HG02798 (cell line): ENCODE measurements around the gene PIK3CA.
"Not testable (repeated sequence)": the region's sequence is repeated elsewhere in the genome, so short reads cannot be mapped to it uniquely, and the experiment has no call there.

Source experiments
- ATAC-seq: cut with Tn5 transposase; IDR thresholded peaks from one replicate; pipeline ENCODE4 v1.9.1; 2021; ENCODE audit warnings: mild to moderate bottlenecking; ENCODE audit not compliant: unreplicated experiment, poor library complexity

Gene PIK3CA

DNA sequence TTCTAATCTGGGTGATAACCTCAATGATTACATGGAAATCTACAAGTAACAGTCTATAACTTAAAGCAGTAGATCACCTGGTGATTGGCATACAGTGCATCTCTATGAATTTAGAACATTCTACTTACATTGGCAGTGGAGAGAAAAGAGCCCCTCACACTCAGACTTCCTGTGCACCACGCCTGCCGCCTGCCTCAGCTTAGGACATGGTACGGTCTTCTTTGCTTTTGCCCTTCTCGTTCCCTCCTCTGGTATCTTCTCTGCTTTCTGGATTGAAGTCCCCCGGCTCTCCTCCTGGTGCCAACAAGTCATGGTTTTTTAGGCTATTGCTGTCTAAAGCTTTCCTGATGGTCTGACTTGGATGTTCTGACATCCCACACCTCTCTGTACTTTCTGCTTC is 110.7 kb downstream of the PIK3CA start:
- no peak for ATAC-seq

DNA sequence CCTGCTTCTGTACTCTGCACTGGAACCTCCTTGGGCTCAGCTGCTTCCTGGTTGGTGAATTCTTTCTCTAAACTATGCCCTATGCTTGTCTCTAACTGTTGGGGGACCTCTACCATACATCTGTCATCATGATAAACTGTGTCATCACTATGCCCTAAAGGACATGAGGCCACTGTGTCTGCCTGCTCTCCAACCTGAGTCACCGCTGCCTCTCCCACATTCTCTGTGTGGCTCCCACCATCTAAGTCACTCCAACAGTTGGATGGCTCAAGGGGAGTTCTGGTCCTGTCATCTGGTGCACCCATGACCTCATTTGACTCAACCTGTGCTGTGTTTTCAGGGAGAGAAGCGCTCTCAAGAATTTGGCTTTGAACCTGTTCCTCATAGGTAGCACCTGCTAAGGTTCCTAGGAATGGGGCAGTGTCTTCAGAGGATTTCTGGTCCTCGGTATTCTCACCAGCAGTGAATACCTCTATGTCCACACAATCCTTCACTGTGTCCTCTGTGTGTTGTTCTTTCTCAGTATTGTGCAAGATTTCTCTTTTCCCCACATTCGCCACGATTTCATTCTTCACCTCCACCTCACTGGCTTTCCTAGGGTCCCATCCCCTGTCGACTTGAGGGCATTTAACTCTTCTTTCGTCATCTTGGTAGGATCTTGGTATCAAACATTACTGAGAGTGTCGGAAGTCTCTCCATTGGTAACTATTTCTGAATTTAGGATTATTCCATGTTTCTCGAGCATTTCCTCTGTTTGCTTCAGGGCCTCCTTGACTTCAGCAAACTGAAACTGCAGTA is 112.0 kb downstream of the PIK3CA start:
- ATAC-seq = not testable (repeated sequence)

DNA sequence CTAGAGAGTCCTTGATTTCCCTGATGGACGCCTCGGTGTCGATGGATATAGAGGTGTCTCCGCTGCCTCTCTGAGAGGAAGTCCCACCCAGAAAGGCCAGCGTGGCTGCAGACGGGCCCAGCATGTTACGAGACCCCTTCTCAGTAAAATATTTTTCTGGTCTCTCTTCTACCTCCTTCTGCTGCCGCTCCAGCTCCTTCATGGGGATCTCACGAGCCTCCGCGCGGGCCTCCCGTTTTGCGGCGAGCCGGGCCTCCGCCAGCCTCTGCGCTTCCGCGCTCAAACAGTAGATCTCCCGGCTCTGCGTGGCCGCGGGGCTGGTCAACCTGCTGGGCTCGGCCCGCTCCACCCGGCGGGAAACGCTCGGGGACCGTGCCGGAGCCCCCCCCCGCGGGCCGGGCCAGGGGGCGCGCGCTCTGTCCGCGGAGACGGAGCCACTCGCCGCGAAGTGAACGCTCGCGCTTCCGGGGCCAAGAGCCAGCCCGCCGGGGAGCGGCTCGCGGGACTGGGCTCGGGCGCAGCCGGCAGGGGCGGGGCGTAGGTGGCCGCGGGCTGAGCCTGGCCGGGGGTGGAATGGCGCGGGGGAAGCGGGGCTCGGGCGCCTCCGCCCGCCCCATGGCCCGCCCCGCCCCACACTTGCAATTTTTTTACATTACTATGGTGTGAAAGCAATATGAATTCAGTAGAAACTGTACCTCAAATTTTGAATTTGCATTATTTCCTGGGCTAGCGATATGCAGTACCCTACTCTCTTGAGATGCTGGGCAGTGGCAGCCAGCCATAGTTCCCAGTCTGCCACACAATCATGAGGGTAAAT is 113.0 kb downstream of the PIK3CA start:
- peak; percentile 96 for ATAC-seq

DNA sequence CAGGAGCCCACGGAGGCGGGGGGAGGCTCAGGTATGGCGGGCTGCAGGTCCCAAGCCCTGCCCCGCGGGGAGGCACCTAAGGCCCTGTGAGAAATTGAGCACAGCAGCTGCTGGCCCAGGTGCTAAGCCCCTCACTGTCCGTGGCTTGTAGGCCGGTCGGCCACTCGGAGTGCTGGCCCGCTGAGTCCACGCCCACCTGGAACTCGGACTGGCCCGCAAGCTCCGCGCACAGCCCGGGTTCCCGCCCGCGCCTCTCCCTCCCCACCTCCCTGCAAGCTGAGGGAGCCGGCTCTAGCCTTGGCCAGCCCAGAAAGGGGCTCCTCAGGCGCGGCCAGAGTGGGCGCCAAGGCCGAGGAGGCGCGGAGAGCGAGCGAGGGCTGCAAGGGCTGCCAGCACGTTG is 115.0 kb downstream of the PIK3CA start:
- ATAC-seq = no peak

DNA sequence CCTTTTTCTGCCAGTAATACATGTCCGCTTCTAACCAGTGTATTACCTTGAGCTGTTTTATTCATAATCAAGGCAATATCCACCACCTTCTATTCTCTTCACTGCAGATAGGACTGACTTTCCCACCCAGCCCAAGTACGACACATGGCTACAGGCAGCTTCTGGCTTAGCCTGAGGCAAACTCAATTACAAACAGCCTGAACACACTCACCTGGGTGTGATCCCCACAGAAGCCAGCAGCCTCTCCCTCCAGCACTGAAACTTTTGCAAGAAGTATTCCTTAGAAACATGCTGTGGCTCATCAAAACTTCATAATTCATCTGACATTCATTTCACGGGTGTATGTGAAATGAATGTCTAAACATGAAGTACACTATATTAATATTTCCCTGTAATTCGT is 116.3 kb downstream of the PIK3CA start:
- no peak for ATAC-seq

DNA sequence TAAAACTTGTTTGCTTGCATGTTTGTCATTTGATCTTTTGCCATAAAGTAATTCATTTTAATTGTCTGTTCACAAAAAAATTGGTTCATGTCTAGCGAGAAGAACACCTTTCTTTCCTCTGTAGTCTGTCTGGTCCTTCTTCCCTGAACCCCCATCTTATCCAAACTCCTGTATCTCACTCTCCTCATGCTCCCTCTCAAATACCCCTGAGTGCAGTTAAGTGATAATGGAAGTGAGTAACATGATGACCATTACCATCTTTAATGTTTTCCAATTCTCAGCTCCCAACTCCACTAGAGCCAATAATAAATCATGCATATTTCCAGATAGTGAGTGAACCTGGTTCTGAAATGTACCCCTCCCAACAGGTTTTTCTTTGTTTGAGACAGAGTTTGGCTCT is 116.9 kb downstream of the PIK3CA start:
- no peak for ATAC-seq

DNA sequence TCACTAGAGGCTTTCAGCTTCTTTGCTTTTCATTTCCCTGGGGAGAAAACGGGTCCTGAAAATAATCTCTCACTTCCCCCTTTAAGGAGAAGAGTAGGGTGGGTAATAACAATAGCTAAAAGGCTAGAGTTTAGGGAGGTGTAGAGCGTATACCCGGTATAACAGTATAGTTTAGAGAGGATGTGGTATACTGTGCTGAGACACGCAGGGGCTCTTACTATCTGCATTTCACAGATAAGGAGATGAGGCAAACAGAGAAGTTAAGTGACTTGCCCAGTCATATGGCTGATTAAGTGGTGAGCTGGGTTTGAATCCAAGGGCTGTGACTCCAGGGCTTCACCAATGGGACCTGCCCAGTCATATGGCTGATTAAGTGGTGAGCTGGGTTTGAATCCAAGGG is 117.7 kb downstream of the PIK3CA start:
- ATAC-seq = peak; percentile 22

DNA sequence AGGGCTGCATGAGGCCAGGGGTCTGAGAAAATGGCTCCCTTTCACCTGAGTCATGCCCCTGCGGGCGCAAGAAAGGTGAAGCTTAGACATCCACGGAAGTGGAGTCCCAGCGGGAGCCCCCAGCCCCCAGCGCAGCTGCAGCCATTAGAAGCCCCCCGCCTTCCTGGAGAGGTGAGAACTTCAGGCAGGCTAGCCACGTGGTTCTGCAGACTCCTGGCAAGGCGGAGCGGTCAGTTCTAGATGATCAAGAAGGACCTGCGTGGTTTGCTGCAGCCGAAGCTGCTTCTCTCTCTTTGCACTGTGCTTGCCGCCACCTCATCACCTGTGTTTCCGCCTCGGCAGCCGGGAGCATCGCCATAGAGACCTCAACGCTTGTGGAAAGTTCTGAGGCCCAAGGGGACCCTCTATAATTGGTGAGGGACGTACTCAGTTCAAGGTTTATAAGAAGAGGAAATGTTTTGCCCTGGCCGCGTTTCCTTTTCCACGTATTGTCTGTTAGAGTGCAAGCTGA is 118.6 kb downstream of the PIK3CA start:
- ATAC-seq = no peak

DNA sequence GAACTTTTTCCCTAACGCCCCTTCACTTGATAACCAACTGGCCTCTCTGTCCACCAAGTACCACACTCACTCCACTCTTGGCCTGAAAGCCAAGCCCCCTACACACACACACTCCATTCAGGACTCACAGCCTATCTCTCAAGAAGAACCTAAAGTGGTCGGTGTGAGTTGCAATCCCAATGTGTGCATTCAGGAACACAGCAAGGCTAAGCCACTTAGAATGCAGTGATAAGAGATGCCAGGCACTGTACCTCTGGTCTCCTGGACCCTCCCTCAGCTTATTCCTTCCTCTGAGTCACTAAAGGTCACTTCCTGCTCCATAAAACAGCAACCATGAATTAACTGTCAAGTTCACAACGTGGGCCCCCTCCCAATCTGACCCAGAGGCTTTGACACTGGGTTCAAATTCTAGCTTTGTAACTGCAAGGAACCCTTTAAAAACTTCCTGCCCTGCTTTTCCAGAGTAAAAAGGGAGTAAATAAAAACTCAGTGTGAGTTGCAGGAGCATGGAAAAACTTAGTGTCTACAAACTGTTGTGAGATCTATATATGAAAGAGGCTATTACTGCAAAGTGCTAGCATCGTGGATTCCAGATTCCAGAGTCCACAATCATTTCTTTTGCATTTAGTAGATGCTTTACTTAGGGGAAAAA is 120.4 kb downstream of the PIK3CA start:
- ATAC-seq = no peak

DNA sequence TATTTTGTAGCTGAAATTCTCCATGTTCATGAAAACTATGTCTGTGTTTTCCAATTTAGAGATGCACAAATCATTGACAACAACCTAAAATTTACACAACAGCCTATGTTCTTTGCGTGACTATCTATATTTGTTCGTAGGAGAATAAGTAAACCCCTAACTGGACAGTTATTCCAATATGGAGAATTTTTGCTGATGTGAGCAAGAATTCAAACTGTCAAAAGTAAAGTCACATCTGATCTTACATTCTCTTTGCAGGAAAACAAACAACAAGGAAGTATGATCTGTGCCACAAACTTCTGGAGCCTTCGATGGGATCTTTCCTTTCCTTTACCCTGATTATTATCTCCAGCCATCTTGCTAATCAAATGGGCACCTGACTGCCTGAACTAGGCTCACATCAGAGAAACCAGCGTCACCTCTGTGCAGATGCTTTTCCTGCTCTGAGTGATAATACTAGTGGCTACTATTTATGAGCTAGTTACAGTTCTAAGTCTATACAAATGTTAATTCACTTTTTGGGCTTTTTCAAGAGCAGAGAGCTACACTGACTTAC is 121.1 kb downstream of the PIK3CA start:
- no peak for ATAC-seq

DNA sequence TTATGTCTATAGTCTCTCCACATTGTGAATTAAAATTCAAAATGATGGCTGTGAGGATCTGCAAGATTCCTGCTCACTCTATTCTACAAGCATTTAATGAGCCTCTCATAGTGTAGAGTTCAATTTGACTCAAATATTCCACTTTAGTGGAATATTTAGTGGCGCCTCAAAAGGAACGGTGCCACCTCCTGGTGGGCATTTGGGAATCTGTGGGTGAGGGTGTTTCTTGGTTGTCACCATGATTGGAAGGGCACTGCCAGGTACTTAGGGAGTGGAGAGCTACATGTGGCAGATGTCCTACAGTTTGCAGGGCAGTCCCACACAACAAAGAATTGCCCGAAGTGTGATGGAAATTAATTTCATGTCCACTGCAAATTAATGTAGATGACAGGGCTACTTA is 124.2 kb downstream of the PIK3CA start:
- no peak for ATAC-seq

DNA sequence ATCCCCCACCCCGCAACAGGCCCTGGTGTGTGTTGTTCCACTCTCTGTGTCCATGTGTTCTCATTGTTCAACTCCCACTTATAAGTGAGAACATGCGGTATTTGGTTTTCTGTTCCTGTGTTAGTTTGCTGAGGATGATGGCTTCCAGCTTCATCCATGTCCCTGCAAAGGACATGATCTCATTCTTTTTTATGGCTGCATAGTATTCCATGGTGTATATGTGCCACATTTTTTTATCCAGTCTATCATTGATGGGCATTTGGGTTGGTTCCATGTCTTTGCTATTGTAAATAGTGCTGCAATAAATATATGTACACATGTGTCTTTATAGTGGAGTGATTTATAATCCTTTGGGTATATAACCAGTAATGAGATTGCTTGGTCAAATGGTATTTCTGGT is 126.3 kb downstream of the PIK3CA start:
- ATAC-seq = not testable (repeated sequence)

DNA sequence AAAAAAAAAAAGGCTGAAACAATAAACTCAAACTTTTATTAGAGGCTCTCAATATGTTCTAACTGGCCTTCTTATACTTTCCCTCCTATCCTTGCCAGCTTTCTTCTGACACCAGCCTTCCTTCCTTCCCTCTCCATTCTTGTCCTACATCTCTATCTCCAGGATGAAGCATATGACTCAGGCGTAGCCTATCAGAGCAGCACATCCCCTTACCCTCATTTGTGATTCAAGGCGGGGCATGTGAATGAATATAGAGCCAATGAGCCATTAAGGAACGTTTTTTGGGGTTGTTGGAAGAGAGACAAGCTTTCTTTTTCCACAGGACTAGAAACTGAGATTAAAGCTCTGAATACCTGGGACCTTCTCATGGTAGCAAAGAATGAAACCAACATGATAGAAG is 127.8 kb downstream of the PIK3CA start:
- no peak for ATAC-seq

DNA sequence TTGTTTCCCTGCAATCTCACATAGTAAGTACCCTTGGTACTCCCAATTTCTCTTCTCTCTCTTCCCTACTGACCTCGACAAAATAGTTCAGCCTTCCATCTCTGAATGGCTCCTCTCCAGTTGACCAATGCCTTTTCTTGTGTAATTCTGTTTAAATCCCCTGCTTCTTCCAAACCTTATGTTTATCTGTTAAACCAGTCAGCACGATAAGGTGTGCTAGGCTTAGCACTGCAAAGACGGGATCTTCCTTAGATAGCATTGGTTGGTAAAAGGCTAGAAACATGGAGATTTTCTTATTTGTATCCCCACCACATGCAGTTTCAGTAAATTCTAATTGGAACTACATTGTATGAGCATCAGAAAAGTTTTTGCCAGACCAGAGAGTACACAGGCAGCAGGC is 128.6 kb downstream of the PIK3CA start:
- no peak for ATAC-seq

DNA sequence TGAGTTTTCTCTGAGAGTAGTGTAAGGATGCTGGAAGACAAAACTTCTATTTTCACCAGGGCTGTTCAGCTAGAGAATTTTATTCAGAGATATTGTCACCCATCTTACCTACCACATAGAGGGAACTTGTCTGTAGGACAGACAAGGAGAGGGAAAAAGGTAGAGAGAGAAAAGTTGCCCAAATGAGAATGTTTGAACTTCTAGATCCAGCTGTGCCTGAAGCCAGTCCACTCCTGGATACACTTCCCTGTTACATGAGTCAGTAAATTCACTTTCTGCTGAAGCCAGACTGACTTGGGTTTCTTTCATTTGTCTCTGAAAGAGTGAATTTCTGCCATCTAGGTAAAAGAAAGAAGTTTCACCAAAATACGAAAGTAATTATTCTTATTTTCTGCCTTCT is 130.0 kb downstream of the PIK3CA start:
- ATAC-seq = no peak

DNA sequence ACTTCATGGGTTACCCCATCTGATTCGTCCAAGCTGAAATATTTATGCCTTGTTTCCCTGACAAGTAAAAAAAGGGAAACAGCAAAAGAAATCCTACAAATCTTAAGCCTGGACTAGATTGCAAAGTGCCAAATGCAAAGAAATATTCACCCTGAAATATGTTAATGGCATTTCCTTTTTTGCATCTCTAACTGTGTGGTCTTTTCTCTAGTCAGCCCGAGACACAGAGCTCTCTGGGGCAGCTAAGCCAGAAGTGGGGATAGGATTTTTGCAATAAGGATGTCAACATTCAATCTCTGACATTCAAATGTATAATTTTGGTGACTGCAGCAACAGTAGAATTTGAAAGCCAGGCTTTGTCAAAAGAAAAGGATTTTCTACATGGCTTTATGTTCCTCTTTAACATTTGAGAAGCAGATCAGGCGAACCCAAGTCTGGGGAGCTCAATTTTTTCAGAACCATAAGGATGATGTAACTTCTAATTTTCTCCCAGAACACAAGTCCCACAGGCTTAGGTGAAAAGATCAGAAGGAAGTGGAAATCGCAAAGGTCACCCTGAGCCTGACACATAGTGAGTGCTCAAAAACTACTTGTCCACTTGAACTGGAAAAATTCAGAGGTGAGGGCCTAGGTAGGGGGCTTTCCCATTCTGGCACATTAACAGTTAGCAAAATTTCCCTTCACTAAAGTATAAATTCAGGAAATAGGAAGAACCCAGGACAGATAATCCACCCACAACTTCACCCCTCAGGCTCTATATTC is 131.0 kb downstream of the PIK3CA start:
- ATAC-seq = no peak

DNA sequence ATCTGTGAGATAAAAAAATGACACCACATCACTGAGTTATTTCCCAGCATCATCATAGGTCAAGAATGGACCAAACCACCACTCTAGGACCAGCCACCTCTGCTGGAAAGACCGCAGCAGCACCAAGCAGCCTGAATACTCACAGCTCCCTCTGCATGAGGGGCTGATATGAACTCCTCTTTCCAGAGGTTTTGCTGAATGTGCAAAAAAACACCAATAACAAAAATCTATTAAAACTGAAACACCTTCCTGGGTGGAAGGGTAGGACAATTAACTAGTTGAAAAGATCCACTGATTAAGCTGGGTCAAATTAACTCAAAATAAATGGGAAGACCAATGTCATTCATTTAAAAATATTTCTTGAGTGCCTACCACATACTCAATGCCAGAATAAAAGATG is 131.7 kb downstream of the PIK3CA start:
- no peak for ATAC-seq

DNA sequence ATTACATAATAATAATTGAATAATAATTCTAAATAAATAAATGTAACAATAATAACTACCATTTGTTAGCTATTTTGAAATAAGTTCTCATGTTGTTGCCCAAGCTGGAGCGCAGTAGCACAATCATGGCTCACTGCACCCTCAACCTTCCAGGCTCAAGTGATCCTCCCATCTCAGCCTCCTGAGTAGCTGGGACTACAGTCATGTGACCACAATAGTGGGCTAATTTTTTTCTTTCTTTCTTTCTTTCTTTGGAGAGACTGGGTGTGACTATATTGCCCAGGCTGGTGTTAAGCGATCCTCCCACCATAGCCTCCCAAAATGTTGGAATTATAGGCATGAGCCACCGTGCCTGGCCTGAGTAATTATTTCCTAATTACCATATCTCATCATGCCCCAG is 133.7 kb downstream of the PIK3CA start:
- ATAC-seq = no peak

DNA sequence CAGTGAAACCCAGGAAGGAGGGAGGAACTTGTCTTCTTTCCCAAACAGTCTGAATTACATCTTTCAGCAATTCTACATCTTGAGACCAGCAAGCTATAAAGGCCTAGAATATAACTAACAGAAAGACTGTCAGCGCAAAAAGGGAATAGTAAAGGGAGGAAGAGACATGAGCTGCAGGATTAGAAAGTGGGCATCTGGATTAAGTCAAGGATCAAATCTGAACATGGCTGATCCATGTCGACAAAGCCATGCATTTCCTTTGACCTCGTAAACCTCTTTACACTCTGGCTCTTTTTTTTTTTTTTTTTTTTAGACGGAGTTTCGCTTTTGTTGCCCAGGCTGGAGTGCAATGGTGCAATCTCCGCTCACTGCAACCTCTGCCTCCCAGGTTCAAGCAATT is 138.2 kb downstream of the PIK3CA start:
- no peak for ATAC-seq

DNA sequence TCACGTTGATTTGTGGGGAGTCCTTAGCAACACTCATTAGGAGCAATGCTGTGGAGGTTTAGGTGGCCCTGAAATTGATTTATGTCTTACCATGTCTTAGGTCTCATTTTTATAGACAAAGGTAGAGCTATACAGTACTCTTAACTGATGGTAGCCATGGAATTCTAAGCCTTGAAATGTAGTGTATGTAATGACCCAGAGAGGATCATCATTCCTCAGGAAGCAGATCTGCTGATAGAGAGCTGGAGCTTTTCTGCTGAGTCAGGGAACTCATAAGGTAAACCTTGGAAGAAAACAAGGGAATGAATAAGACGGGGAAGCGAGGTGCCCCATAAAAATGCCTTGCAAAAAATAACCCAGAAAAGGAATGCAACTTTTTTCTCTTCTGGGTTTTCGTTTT is 140.7 kb downstream of the PIK3CA start:
- ATAC-seq = no peak
